BE2C (cell line): ENCODE data around the gene CDK15.

Source experiments
- DNase-seq: peaks from one replicate; pipeline ENCODE4 v3.0.0-alpha.2; 2020
- H3K27me3 ChIP-seq: fragments of 250-450 bp; sonication (Bioruptor Pico); 2 replicates; pipeline ENCODE4 v1.5.1; 2020; ENCODE audit warnings: mild to moderate bottlenecking
- H3K36me3 ChIP-seq: fragments of 250-450 bp; sonication (Bioruptor Pico); 2 replicates; pipeline ENCODE4 v1.5.1; 2020; ENCODE audit warnings: mild to moderate bottlenecking
- H3K4me1 ChIP-seq: fragments of 250-450 bp; sonication (Bioruptor Pico); 2 replicates; pipeline ENCODE4 v1.5.1; 2020
- H3K4me3 ChIP-seq: 2 replicates; pipeline ENCODE4 v1.5.1; 2011; ENCODE audit warnings: low read depth, low read length
- H3K9me3 ChIP-seq: fragments of 250-450 bp; sonication (Bioruptor Pico); 2 replicates; pipeline ENCODE4 v1.5.1; 2020
- TF ChIP-seq, protein P1 (sequence below): IDR thresholded peaks from 2 replicates; pipeline ENCODE4 v1.5.1; 2012; ENCODE audit warnings: mild to moderate bottlenecking, low read depth, low read length

CDK15 gene

DNA sequence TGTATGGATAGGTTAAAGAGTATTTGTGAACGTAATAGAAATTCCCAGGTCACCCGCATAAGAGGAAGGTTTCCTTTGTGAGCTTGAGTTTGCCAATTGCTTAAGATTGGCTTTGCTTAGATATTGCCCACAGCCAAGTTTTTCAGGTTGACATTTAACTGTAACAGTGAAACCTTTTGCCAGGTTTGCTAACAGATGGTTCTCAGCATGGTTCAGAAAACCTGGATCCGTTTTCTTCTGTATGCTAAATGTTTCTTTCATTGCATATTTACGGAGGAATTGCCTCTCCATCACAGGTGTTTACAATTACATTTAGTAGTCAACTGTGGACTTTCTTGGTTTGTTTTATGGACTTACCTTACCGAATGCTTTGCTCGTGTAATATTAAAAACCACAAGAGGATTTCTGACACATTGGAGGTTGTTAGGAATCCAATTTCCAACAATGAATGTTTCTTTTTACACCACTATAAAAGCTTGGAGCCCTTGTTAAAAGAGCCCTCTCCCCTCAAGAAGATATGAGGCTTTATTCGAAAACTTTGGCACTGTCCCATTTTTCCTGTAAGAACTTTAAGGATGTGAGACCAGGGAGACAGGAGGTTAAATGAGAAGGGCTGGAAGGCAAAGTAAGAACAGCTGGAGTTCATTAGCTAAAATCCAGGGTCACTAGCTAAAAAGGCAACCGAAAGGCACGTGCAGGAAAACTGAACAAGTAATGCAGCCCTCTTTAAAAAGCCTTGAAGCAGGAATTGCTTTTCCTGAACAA lies 7.8 kb downstream of the CDK15 start:
- H3K4me3 ChIP-seq: no peak overlapping the region

DNA sequence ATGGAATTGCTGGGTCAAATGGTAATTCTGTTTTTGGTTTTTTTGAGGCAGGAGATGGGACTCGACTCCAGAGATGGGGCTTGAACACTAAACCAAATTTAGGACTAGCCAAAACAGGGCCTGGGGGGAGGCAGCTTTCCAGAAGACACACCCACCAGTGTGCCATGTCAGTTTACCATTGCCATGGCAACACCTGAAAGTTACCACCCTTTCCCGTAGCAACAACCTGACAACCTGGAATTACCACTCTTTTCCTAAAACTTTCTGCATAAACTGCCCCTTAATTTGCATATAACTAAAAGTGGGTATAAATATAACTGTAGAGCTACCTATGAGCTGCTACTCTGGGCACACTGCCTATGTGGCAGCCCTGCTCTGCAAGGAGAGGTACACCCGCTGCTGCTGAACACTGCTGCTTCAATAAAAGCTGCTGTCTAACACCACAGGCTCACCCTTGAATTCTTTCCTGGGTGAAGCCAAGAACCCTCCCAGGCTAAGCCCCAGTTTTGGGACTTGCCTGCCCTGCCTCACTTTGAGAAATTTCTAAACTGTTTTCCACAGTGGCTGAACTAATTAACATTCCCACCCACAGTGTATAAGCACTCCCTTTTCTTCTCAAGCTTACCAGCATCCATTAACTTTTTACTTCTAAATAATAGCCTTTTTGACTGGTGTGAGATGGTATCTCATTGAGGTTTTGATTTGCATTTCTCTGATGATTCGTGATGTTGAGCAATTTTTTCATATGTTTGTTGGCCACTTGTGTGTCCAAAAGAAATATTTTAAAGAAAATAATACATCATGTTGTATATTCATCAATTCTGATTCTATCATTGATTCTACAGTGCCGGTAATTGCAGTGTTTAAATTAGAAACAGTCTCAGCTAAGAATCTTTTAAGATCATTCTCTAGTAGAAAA lies 10.6 kb downstream of the CDK15 start:
- Histone ChIP-seq H3K9me3 (no peaks in the 10 kb centered on the region), H3K27me3 (no peaks in the 10 kb centered on the region), H3K4me3 (no peak overlapping the region), H3K4me1 (peaks cover 28% of the 10 kb centered on the region), H3K36me3 (no peaks in the 10 kb centered on the region)
- TF ChIP-seq, protein P1, sequence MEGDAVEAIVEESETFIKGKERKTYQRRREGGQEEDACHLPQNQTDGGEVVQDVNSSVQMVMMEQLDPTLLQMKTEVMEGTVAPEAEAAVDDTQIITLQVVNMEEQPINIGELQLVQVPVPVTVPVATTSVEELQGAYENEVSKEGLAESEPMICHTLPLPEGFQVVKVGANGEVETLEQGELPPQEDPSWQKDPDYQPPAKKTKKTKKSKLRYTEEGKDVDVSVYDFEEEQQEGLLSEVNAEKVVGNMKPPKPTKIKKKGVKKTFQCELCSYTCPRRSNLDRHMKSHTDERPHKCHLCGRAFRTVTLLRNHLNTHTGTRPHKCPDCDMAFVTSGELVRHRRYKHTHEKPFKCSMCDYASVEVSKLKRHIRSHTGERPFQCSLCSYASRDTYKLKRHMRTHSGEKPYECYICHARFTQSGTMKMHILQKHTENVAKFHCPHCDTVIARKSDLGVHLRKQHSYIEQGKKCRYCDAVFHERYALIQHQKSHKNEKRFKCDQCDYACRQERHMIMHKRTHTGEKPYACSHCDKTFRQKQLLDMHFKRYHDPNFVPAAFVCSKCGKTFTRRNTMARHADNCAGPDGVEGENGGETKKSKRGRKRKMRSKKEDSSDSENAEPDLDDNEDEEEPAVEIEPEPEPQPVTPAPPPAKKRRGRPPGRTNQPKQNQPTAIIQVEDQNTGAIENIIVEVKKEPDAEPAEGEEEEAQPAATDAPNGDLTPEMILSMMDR: no peak
- DNase-seq: no peak

More for the DNA sequence above, 7.8 kb downstream of the CDK15 start:
- no peak for DNase-seq
- Histone ChIP-seq H3K36me3 (no peaks in the 10 kb centered on the region), H3K27me3 (no peaks in the 10 kb centered on the region), H3K4me1 (peaks cover 14% of the 10 kb centered on the region), H3K9me3 (no peaks in the 10 kb centered on the region)
- TF ChIP-seq, protein P1: no peak

DNA sequence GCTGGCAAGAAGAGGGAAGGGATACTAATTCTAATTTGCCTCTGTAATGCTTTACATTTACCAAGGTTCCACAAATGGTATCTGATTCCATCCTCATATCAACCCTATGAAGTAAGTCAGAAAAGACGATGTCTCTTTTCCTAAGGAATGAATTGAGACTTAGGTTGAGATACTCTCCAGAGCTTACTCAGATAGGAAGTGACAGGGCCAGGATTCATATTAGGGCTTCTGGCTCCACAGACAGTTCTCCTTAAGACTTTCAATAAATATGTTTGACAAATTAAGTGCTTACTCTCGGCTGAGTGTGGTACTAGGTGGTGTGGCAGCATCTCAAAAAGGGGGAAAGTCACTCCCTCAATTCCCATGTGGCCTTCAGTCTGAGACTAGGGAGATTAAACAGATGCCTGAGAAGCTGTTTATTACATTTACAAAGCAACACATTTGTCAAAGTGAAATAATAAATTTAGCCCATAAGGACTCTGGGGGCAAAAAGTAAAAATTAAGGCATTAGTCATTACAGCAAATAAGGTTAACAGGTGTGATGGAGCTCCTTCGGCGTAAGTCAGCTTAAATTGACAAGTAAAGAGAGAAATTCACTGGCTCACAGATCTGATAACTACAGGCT lies 14.2 kb downstream of the CDK15 start:
- no peaks in the 10 kb centered on the region for H3K27me3 ChIP-seq
- no peaks in the 10 kb centered on the region for H3K36me3 ChIP-seq
- no peaks in the 10 kb centered on the region for H3K9me3 ChIP-seq

DNA sequence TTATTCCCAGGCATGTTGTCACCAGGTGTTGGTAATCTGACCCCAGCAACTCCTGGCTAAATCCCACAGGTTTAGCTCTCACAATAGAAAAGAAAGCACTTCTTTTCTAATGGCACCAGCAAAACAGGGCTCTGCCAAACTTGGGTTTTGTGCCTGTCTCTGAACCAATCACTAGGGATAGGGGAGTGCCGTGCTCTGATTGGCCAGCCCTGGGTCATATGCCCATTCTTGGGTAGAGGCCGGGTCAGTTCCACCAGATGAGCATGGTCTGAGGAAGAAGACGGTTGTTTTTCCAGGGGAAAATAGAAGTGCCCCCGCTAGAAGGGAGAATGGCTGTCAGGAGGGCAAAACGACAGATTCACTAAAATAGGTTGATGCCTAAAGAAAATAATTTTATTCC lies 14.7 kb downstream of the CDK15 start:
- no peaks in the 10 kb centered on the region for H3K27me3 ChIP-seq
- no peaks in the 10 kb centered on the region for H3K36me3 ChIP-seq
- no peaks in the 10 kb centered on the region for H3K9me3 ChIP-seq
- TF ChIP-seq, protein P1: no peak
- H3K4me3 ChIP-seq: peak overlapping the region; percentile 21
- H3K4me1 ChIP-seq: peaks cover 26% of the 10 kb centered on the region
- peak; percentile 51 for DNase-seq

More for the DNA sequence above, 14.2 kb downstream of the CDK15 start:
- DNase-seq: no peak
- Histone ChIP-seq H3K4me1 (peaks cover 27% of the 10 kb centered on the region), H3K4me3 (peak overlapping the region; percentile 21)
- TF ChIP-seq, protein P1: no peak

DNA sequence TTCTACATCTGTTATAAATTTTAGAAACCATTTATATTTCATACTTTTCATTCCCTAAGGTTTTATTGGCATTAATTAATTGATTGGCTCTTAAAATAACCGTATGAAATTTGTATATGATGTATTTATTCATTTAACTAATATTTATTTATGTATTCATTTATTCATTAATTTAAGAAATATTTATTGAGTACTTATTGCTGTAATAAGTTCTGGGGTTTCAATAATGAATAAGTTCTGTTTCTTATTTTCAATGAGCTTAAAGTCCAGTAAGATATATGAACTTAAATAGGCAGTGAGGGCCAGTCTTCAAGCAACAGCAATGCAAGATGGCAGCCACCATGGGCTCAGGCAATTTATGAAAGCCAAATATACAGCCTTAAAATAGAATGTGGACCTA lies 17.9 kb downstream of the CDK15 start:
- no peak overlapping the region for H3K4me3 ChIP-seq
- no peaks in the 10 kb centered on the region for H3K27me3 ChIP-seq
- peaks cover 25% of the 10 kb centered on the region for H3K4me1 ChIP-seq
- DNase-seq: no peak
- no peaks in the 10 kb centered on the region for H3K9me3 ChIP-seq
- no peaks in the 10 kb centered on the region for H3K36me3 ChIP-seq
- TF ChIP-seq, protein P1: no peak
